Nephron (organoid): ENCODE results near the gene FAM184B.

ENCODE experiments used
- H3K27ac Mint-ChIP-seq, 3 experiments: 2 replicates each; pipeline ENCODE4 v1.8.0; 2020; ENCODE audit warnings: mixed read lengths in 3 of 3, mild to moderate bottlenecking in 2 of 3, moderate library complexity in 1 of 3
- H3K27me3 Mint-ChIP-seq: 2 replicates; pipeline ENCODE4 v1.8.0; 2021; ENCODE audit warnings: low read depth, mild to moderate bottlenecking, moderate library complexity, mixed read lengths
- H3K36me3 Mint-ChIP-seq: 2 replicates; pipeline ENCODE4 v1.8.0; 2020; ENCODE audit warnings: low read depth, mixed read lengths
- H3K4me1 Mint-ChIP-seq: 2 replicates; pipeline ENCODE4 v1.8.0; 2020; ENCODE audit warnings: mixed read lengths
- H3K4me3 Mint-ChIP-seq, 3 experiments: 2 replicates each; pipeline ENCODE4 v1.8.0; 2020; ENCODE audit warnings: mild to moderate bottlenecking in 3 of 3, mixed read lengths in 3 of 3, moderate library complexity in 2 of 3
- H3K9me3 Mint-ChIP-seq: 2 replicates; pipeline ENCODE4 v1.8.0; 2020; ENCODE audit warnings: mixed read lengths
- CTCF ChIP-seq, 3 experiments: fragments of 200-600 bp; sonication (generic); IDR thresholded peaks; one replicate each; pipeline ENCODE4 v1.5.0; 2021; ENCODE audit warnings: antibody characterized with exemption in 3 of 3; ENCODE audit not compliant: unreplicated experiment in 3 of 3

Gene FAM184B

GRCh38 chr4:17786567-17786966 is 5.1 kb upstream of the FAM184B start:
- Mint-ChIP-seq H3K9me3 (no peaks in the 10 kb centered on the region), H3K36me3 (peaks cover 20% of the 10 kb centered on the region), H3K27me3 (peaks cover 21% of the 10 kb centered on the region), H3K27ac (no peak overlapping the region), H3K4me1 (peaks cover 8% of the 10 kb centered on the region), H3K4me3 (no peak overlapping the region)
- TF ChIP-seq CTCF (IDR thresholded peaks at IDR 0.05; ENCODE audit: unreplicated experiment in 3 of 3): no peak

GRCh38 chr4:17785858-17786257 is 4.4 kb upstream of the FAM184B start:
- peaks cover 13% of the 10 kb centered on the region for H3K36me3 Mint-ChIP-seq
- H3K4me1 Mint-ChIP-seq: peaks cover 9% of the 10 kb centered on the region
- no peaks in the 10 kb centered on the region for H3K9me3 Mint-ChIP-seq
- peaks cover 26% of the 10 kb centered on the region for H3K27me3 Mint-ChIP-seq
- H3K4me3 Mint-ChIP-seq: no peak overlapping the region
- no peak for TF ChIP-seq CTCF (IDR thresholded peaks at IDR 0.05; ENCODE audit: unreplicated experiment in 3 of 3)
- no peak overlapping the region for H3K27ac Mint-ChIP-seq

- Mint-ChIP-seq H3K27ac (no peak overlapping the region), H3K4me3 (peak overlapping the region; percentile 73 to 81 (median 77)), H3K27me3 (peaks cover 65% of the 10 kb centered on the region), H3K9me3 (no peaks in the 10 kb centered on the region), H3K4me1 (peaks cover 9% of the 10 kb centered on the region), H3K36me3 (no peaks in the 10 kb centered on the region)
- TF ChIP-seq CTCF (IDR thresholded peaks at IDR 0.05; ENCODE audit: unreplicated experiment in 3 of 3): no peak
These were observed 721 bp downstream of the FAM184B start for GRCh38 chr4:17780501-17781299.

GRCh38 chr4:17778431-17778830 is 3.0 kb downstream of the FAM184B start:
- TF ChIP-seq CTCF (IDR thresholded peaks at IDR 0.05; ENCODE audit: unreplicated experiment in 3 of 3): no peak
- Mint-ChIP-seq H3K9me3 (no peaks in the 10 kb centered on the region), H3K36me3 (no peaks in the 10 kb centered on the region), H3K27ac (no peak overlapping the region), H3K4me1 (peaks cover 9% of the 10 kb centered on the region), H3K27me3 (peaks cover 73% of the 10 kb centered on the region), H3K4me3 (no peak overlapping the region)

- no peak overlapping the region for H3K27ac Mint-ChIP-seq
- peaks cover 18% of the 10 kb centered on the region for H3K4me1 Mint-ChIP-seq
- no peak overlapping the region for H3K4me3 Mint-ChIP-seq
- H3K27me3 Mint-ChIP-seq: peaks cover 33% of the 10 kb centered on the region
- no peaks in the 10 kb centered on the region for H3K36me3 Mint-ChIP-seq
- no peak for TF ChIP-seq CTCF (IDR thresholded peaks at IDR 0.05; ENCODE audit: unreplicated experiment in 3 of 3)
- no peaks in the 10 kb centered on the region for H3K9me3 Mint-ChIP-seq
These were observed 8.2 kb downstream of the FAM184B start for GRCh38 chr4:17773135-17773698.
